DOHH2 (cell line): Measurements from ENCODE around the gene TLK1.

Experiments used
- H3F3A ChIP-seq: fragments of 200-600 bp; sonication (generic), shearing (Covaris generic); 2 replicates; pipeline ENCODE4 v1.6.0; 2016; ENCODE audit warnings: antibody characterized with exemption, mild to moderate bottlenecking; ENCODE audit not compliant: control insufficient read depth, insufficient read depth
- H3K27ac ChIP-seq: fragments of 200-600 bp; sonication (generic); 2 replicates; pipeline ENCODE4 v1.5.1; 2014; ENCODE audit warnings: low read depth, mild to moderate bottlenecking, low read length, moderate library complexity
- H3K27me3 ChIP-seq: fragments of 200-600 bp; sonication (generic); 2 replicates; pipeline ENCODE4 v1.6.1; 2014; ENCODE audit warnings: mild to moderate bottlenecking, low read length, mixed read lengths; ENCODE audit not compliant: control insufficient read depth
- H3K36me3 ChIP-seq: fragments of 200-600 bp; sonication (generic); 2 replicates; pipeline ENCODE4 v1.6.1; 2014; ENCODE audit warnings: mild to moderate bottlenecking, low read length, moderate library complexity, mixed read lengths; ENCODE audit not compliant: control insufficient read depth
- H3K4me1 ChIP-seq: fragments of 200-600 bp; sonication (generic); 2 replicates; pipeline ENCODE4 v1.6.1; 2014; ENCODE audit warnings: mild to moderate bottlenecking, low read length, mixed read lengths; ENCODE audit not compliant: control insufficient read depth
- H3K4me2 ChIP-seq: fragments of 200-600 bp; sonication (generic); 2 replicates; pipeline ENCODE4 v1.6.0; 2014; ENCODE audit warnings: mild to moderate bottlenecking, low read length, moderate library complexity
- H3K4me3 ChIP-seq: fragments of 200-600 bp; sonication (generic); 2 replicates; pipeline ENCODE4 v1.5.1; 2014; ENCODE audit warnings: mild to moderate bottlenecking, low read length, mixed read lengths
- H3K79me2 ChIP-seq: fragments of 200-600 bp; sonication (generic); 2 replicates; pipeline ENCODE4 v1.6.1; 2014; ENCODE audit warnings: mild to moderate bottlenecking, low read length, mixed read lengths; ENCODE audit not compliant: control insufficient read depth
- H3K9me2 ChIP-seq: fragments of 200-600 bp; sonication (generic); replicated peaks from 2 replicates; pipeline ENCODE4 v1.6.1; 2014; ENCODE audit warnings: mild to moderate bottlenecking, low read length, mixed read lengths; ENCODE audit not compliant: control insufficient read depth
- H3K9me3 ChIP-seq: fragments of 200-600 bp; sonication (generic); 2 replicates; pipeline ENCODE4 v1.6.1; 2014; ENCODE audit warnings: antibody characterized with exemption, low read length, mixed read lengths; ENCODE audit not compliant: control insufficient read depth, insufficient read depth
- H4K20me1 ChIP-seq: fragments of 200-600 bp; sonication (generic); 2 replicates; pipeline ENCODE4 v1.6.0; 2014; ENCODE audit warnings: low read depth, mild to moderate bottlenecking, antibody characterized with exemption, low read length, moderate library complexity; ENCODE audit not compliant: control insufficient read depth, insufficient read depth
- CTCF ChIP-seq: fragments of 200-600 bp; sonication (generic); IDR thresholded peaks from one replicate; pipeline ENCODE4 v1.5.1; 2014; ENCODE audit warnings: antibody characterized with exemption, mild to moderate bottlenecking, low read depth, low read length; ENCODE audit not compliant: poor library complexity, severe bottlenecking
- EZH2phosphoT487 ChIP-seq: fragments of 200-600 bp; sonication (generic); IDR thresholded peaks from 2 replicates; pipeline ENCODE4 v1.6.1; 2017; ENCODE audit warnings: borderline replicate concordance, mild to moderate bottlenecking, antibody characterized with exemption, low read length, moderate library complexity, mixed read lengths

TLK1 gene

GRCh38 chr2:171147081-171147480 lies 13.6 kb downstream of the TLK1 start:
- Histone ChIP-seq H3K36me3 (no peaks in the 10 kb centered on the region; the same call in 1 of the 2 replicates), H3K27me3 (no peaks in the 10 kb centered on the region), H4K20me1 (peaks cover 41% of the 10 kb centered on the region), H3K9me3 (no peaks in the 10 kb centered on the region), H3K27ac (no peak overlapping the region), H3K9me2 (no peaks in the 10 kb centered on the region), H3K4me2 (peak overlapping the region; percentile 32; the same call in 1 of the 2 replicates), H3K4me3 (no peak overlapping the region), H3K79me2 (peaks cover 98% of the 10 kb centered on the region), H3F3A (peaks cover 13% of the 10 kb centered on the region), H3K4me1 (peaks cover 24% of the 10 kb centered on the region)
- TF ChIP-seq CTCF (no peak), EZH2phosphoT487 (no peak)

- Histone ChIP-seq H3K79me2 (peaks cover 98% of the 10 kb centered on the region), H3K36me3 (no peaks in the 10 kb centered on the region; the same call in 1 of the 2 replicates), H3K9me3 (no peaks in the 10 kb centered on the region), H3K27me3 (no peaks in the 10 kb centered on the region), H3K4me2 (peak overlapping the region; percentile 32; the same call in 1 of the 2 replicates), H3K4me3 (no peak overlapping the region), H4K20me1 (peaks cover 41% of the 10 kb centered on the region), H3F3A (peaks cover 13% of the 10 kb centered on the region), H3K9me2 (no peaks in the 10 kb centered on the region), H3K27ac (no peak overlapping the region), H3K4me1 (peaks cover 24% of the 10 kb centered on the region)
- TF ChIP-seq CTCF, result no peak
Observed at GRCh38 chr2:171146633-171147032, 14.1 kb downstream of the TLK1 start.

GRCh38 chr2:171146071-171146470 lies 14.6 kb downstream of the TLK1 start:
- Histone ChIP-seq H3K36me3 (no peaks in the 10 kb centered on the region; the same call in 1 of the 2 replicates), H3K4me1 (peaks cover 24% of the 10 kb centered on the region)
- TF ChIP-seq EZH2phosphoT487 (no peak), CTCF (no peak)

GRCh38 chr2:171143670-171144062 lies 17.0 kb downstream of the TLK1 start:
- TF ChIP-seq EZH2phosphoT487, result no peak
- TF ChIP-seq CTCF, result no peak
- peaks cover 40% of the 10 kb centered on the region for H4K20me1 ChIP-seq
- H3F3A ChIP-seq, result peaks cover 13% of the 10 kb centered on the region
- no peak overlapping the region for H3K4me3 ChIP-seq
- H3K4me2 ChIP-seq, result no peak overlapping the region
- H3K9me2 ChIP-seq, result no peaks in the 10 kb centered on the region
- peaks cover 24% of the 10 kb centered on the region for H3K4me1 ChIP-seq
- no peaks in the 10 kb centered on the region; the same call in 1 of the 2 replicates for H3K36me3 ChIP-seq
- peaks cover 100% of the 10 kb centered on the region for H3K79me2 ChIP-seq
- H3K27me3 ChIP-seq, result no peaks in the 10 kb centered on the region
- no peaks in the 10 kb centered on the region for H3K9me3 ChIP-seq
- no peak overlapping the region for H3K27ac ChIP-seq

More at GRCh38 chr2:171146071-171146470, 14.6 kb downstream of the TLK1 start:
- no peaks in the 10 kb centered on the region for H3K9me3 ChIP-seq
- H4K20me1 ChIP-seq, result peaks cover 45% of the 10 kb centered on the region
- H3K79me2 ChIP-seq, result peaks cover 99% of the 10 kb centered on the region
- no peaks in the 10 kb centered on the region for H3K27me3 ChIP-seq
- no peak overlapping the region for H3K4me3 ChIP-seq
- H3K9me2 ChIP-seq, result no peaks in the 10 kb centered on the region
- H3K4me2 ChIP-seq, result no peak overlapping the region
- peaks cover 13% of the 10 kb centered on the region for H3F3A ChIP-seq
- H3K27ac ChIP-seq, result no peak overlapping the region
